H9 (cell line): ENCODE data around the gene WDR59. TPM values are rescaled to one million over a fixed set of nuclear protein-coding genes. Genes with fewer than 3 reads are reported as not detected.

ENCODE experiments used
- DNase-seq: peaks from one replicate; pipeline ENCODE4 v3.0.0-alpha.2; 2017
- H2AFZ ChIP-seq: one replicate; pipeline ENCODE4 v1.6.1; 2013; ENCODE audit warnings: mild to moderate bottlenecking, low read length, control low read depth, moderate library complexity
- H2AK5ac ChIP-seq: 2 replicates; pipeline ENCODE4 v1.6.1; 2013; ENCODE audit warnings: low read length, control low read depth, mixed read lengths; ENCODE audit not compliant: insufficient read length
- H2BK120ac ChIP-seq: one replicate; pipeline ENCODE4 v1.6.1; 2013; ENCODE audit warnings: low read depth, mild to moderate bottlenecking, low read length, control low read depth, inconsistent platforms; ENCODE audit not compliant: poor library complexity, severe bottlenecking
- H2BK12ac ChIP-seq: 2 replicates; pipeline ENCODE4 v1.6.1; 2013; ENCODE audit warnings: low read length, control low read depth, mixed read lengths, low read depth; ENCODE audit not compliant: insufficient read length
- H2BK15ac ChIP-seq: 2 replicates; pipeline ENCODE4 v1.6.1; 2013; ENCODE audit warnings: low read depth, low read length, control low read depth
- H2BK20ac ChIP-seq: one replicate; pipeline ENCODE4 v1.6.1; 2013; ENCODE audit warnings: low read depth, mild to moderate bottlenecking, low read length, control low read depth, inconsistent platforms; ENCODE audit not compliant: poor library complexity, severe bottlenecking
- H2BK5ac ChIP-seq: 2 replicates; pipeline ENCODE4 v1.6.1; 2013; ENCODE audit warnings: low read length, control low read depth, mixed read lengths; ENCODE audit not compliant: insufficient read length
- H3K14ac ChIP-seq: 2 replicates; pipeline ENCODE4 v1.6.1; 2013; ENCODE audit warnings: low read length, control low read depth; ENCODE audit not compliant: insufficient read depth
- H3K18ac ChIP-seq: 2 replicates; pipeline ENCODE4 v1.6.1; 2013; ENCODE audit warnings: low read depth, mild to moderate bottlenecking, mixed read lengths, low read length, control low read depth; ENCODE audit not compliant: insufficient read length
- H3K23ac ChIP-seq: 2 replicates; pipeline ENCODE4 v1.6.1; 2013; ENCODE audit warnings: low read length, control low read depth, mixed read lengths, low read depth; ENCODE audit not compliant: insufficient read length
- H3K23me2 ChIP-seq: 2 replicates; pipeline ENCODE4 v1.6.1; 2013; ENCODE audit warnings: low read depth, mild to moderate bottlenecking, mixed read lengths, low read length, control low read depth; ENCODE audit not compliant: insufficient read length, poor library complexity, severe bottlenecking
- H3K27ac ChIP-seq: 2 replicates; pipeline ENCODE4 v1.5.1; 2013; ENCODE audit warnings: low read length, control low read depth, mixed read lengths, low read depth; ENCODE audit not compliant: insufficient read length
- H3K27me3 ChIP-seq: 2 replicates; pipeline ENCODE4 v1.6.1; 2013; ENCODE audit warnings: low read length, control low read depth, inconsistent platforms; ENCODE audit not compliant: insufficient read depth
- H3K4ac ChIP-seq: 2 replicates; pipeline ENCODE4 v1.6.1; 2013; ENCODE audit warnings: low read depth, mild to moderate bottlenecking, control low read depth, inconsistent platforms, low read length, moderate library complexity
- H3K4me1 ChIP-seq: 2 replicates; pipeline ENCODE4 v1.6.1; 2013; ENCODE audit warnings: low read length, control low read depth, inconsistent platforms; ENCODE audit not compliant: insufficient read depth
- H3K4me2 ChIP-seq: 2 replicates; pipeline ENCODE4 v1.6.1; 2013; ENCODE audit warnings: low read length, control low read depth, mixed read lengths; ENCODE audit not compliant: insufficient read length, insufficient read depth
- H3K56ac ChIP-seq: 2 replicates; pipeline ENCODE4 v1.6.1; 2013; ENCODE audit warnings: low read depth, mild to moderate bottlenecking, mixed read lengths, low read length, control low read depth; ENCODE audit not compliant: insufficient read length
- H3K79me1 ChIP-seq: 2 replicates; pipeline ENCODE4 v1.6.1; 2013; ENCODE audit warnings: low read depth, mild to moderate bottlenecking, moderate library complexity, low read length, control low read depth, inconsistent platforms; ENCODE audit not compliant: insufficient read depth, poor library complexity, severe bottlenecking
- H3K79me2 ChIP-seq: 2 replicates; pipeline ENCODE4 v1.6.1; 2013; ENCODE audit warnings: low read length, control low read depth, inconsistent platforms; ENCODE audit not compliant: insufficient read depth
- H3K9ac ChIP-seq: 2 replicates; pipeline ENCODE4 v1.6.1; 2013; ENCODE audit warnings: low read length, control low read depth, mixed read lengths; ENCODE audit not compliant: insufficient read length; ENCODE audit errors: extremely low read depth
- H3K9me3 ChIP-seq: one replicate; pipeline ENCODE4 v1.6.1; 2013; ENCODE audit warnings: low read depth, low read length, inconsistent platforms; ENCODE audit not compliant: control insufficient read depth
- H3T11ph ChIP-seq: one replicate; pipeline ENCODE4 v1.6.1; 2013; ENCODE audit warnings: mild to moderate bottlenecking, low read length, control low read depth, inconsistent platforms
- H4K20me1 ChIP-seq: one replicate; pipeline ENCODE4 v1.6.1; 2013; ENCODE audit not compliant: control insufficient read depth, insufficient read length, insufficient read depth
- H4K5ac ChIP-seq: 2 replicates; pipeline ENCODE4 v1.6.1; 2013; ENCODE audit warnings: low read depth, mild to moderate bottlenecking, mixed read lengths, low read length, control low read depth; ENCODE audit not compliant: insufficient read length
- H4K8ac ChIP-seq: replicated peaks from 2 replicates; pipeline ENCODE4 v1.6.1; 2013; ENCODE audit warnings: low read length, control low read depth, mixed read lengths, low read depth; ENCODE audit not compliant: insufficient read length
- H4K91ac ChIP-seq: 2 replicates; pipeline ENCODE4 v1.6.1; 2013; ENCODE audit warnings: low read depth, mild to moderate bottlenecking, moderate library complexity, mixed read lengths, low read length, control low read depth; ENCODE audit not compliant: insufficient read length
- H3K27ac Mint-ChIP-seq, 3 experiments: 2 replicates in 2 of 3; 3 replicates in 1 of 3; pipeline ENCODE4 v1.8.0; 2020 to 2021; ENCODE audit warnings: mixed read lengths in 3 of 3, mild to moderate bottlenecking in 1 of 3, moderate library complexity in 1 of 3
- H3K27me3 Mint-ChIP-seq: 2 replicates; pipeline ENCODE4 v1.8.0; 2021; ENCODE audit warnings: low read depth, mild to moderate bottlenecking, moderate library complexity, mixed read lengths
- H3K36me3 Mint-ChIP-seq, 3 experiments: 2 replicates in 2 of 3; 3 replicates in 1 of 3; pipeline ENCODE4 v1.8.0; 2020 to 2021; ENCODE audit warnings: low read depth in 3 of 3, mixed read lengths in 3 of 3; ENCODE audit not compliant: insufficient read depth in 1 of 3
- H3K4me1 Mint-ChIP-seq, 2 experiments: 2 replicates each; pipeline ENCODE4 v1.8.0; 2020; ENCODE audit warnings: mixed read lengths in 2 of 2
- H3K4me3 Mint-ChIP-seq, 2 experiments: 2 replicates in 1 of 2; 3 replicates in 1 of 2; pipeline ENCODE4 v1.8.0; 2020 to 2021; ENCODE audit warnings: mild to moderate bottlenecking in 2 of 2, mixed read lengths in 2 of 2, moderate library complexity in 1 of 2
- H3K9me3 Mint-ChIP-seq, 2 experiments: 2 replicates in 1 of 2; 3 replicates in 1 of 2; pipeline ENCODE4 v1.8.0; 2020; ENCODE audit warnings: mild to moderate bottlenecking in 2 of 2, mixed read lengths in 2 of 2, moderate library complexity in 1 of 2
- WGBS: extraction: QIAGEN DNeasy Blood & Tissue Kit; methylation state at CpG from one replicate; pipeline ENCODE4 v1.1.7; 2013; ENCODE audit warnings: missing lambda C conversion rate, low lambda C conversion rate, mixed read lengths; ENCODE audit not compliant: insufficient read length; ENCODE audit errors: extremely low coverage; 5-methylcytosine and 5-hydroxymethylcytosine counted together
- total RNA-seq: library from RNA; stranded (reverse); gene quantifications from 2 replicates; pipeline ENCODE4 v1.2.1, GENCODE V29; 2021
- TF ChIP-seq, protein P1 (sequence below): fragments of 200-600 bp; sonication (generic); conservative IDR thresholded peaks from 3 replicates; pipeline ENCODE4 v1.8.0; 2021; ENCODE audit warnings: antibody characterized with exemption, mild to moderate bottlenecking

Gene WDR59
- total RNA-seq, 1 experiment from 2014 or later, result 97.5 TPM

DNA sequence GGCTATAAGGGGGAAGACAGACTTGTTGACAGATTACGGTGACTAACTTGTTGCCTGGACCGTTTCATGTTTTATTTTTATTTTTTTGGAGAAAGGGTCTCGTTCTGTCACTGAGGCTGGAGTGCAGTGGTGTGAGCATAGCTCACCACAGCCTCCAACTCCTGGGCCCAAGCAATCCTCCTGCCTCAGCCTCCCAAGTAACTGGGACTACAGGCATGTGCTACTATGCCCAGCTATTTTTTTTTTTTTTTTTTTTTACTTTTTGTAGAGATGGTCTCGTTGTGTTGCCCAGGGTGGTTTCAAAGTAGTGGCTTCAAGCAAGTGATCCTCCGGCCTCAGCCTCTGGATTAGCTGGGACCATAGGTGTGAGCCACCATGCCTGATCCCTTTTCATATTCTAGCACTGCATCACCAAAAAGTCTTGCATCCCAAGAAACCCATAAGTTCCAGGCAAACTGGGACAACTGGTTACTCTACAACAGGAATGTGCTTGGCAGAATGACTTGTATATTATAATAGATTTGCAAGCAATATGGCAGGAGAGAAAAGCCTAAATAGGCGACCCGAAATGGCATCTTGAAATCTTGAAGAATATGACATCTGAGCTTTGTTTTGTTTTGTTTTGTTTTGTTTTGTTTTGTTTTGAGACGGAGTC lies 2.2 kb upstream of the WDR59 start:
- H4K20me1 ChIP-seq, result no peaks in the 10 kb centered on the region
- Mint-ChIP-seq H3K4me1 (peaks cover 16 to 19% of the 10 kb centered on the region in 2 experiments), H3K36me3 (peaks cover 0 to 3% (median 2%) of the 10 kb centered on the region in 3 experiments; a peak in 4 of 7 replicates), H3K4me3 (no peak overlapping the region), H3K27ac (no peak overlapping the region), H3K9me3 (no peaks in the 10 kb centered on the region; a peak in 1 of 5 replicates), H3K27me3 (no peaks in the 10 kb centered on the region; the same call in 1 of the 2 replicates)
- H3K14ac ChIP-seq, result no peak overlapping the region
- no peak overlapping the region for H3K9ac ChIP-seq
- no peak overlapping the region for H2AK5ac ChIP-seq
- H3K79me1 ChIP-seq, result no peaks in the 10 kb centered on the region
- no peaks in the 10 kb centered on the region for H3K27me3 ChIP-seq
- H2BK12ac ChIP-seq, result no peak overlapping the region
- H3K4me2 ChIP-seq, result no peak overlapping the region
- no peak overlapping the region for H2BK20ac ChIP-seq
- H3K18ac ChIP-seq, result no peak overlapping the region
- no peaks in the 10 kb centered on the region for H3K4me1 ChIP-seq
- H2BK120ac ChIP-seq, result no peak overlapping the region
- no peaks in the 10 kb centered on the region for H3K9me3 ChIP-seq
- H4K5ac ChIP-seq, result no peak overlapping the region
- H3K4ac ChIP-seq, result no peak overlapping the region
- peaks cover 5% of the 10 kb centered on the region for H3K23me2 ChIP-seq
- no peak overlapping the region for H3T11ph ChIP-seq
- no CpG with 5 or more reads among the region's 8 CpGs for WGBS
- no peaks in the 10 kb centered on the region for H3K79me2 ChIP-seq
- no peak overlapping the region for H4K8ac ChIP-seq
- no peak overlapping the region for H2AFZ ChIP-seq
- DNase-seq, result no peak
- no peak overlapping the region for H2BK5ac ChIP-seq
- H3K27ac ChIP-seq, result no peak overlapping the region
- no peak overlapping the region for H2BK15ac ChIP-seq
- H3K56ac ChIP-seq, result no peak overlapping the region
- no peak overlapping the region for H4K91ac ChIP-seq
- H3K23ac ChIP-seq, result no peak overlapping the region
- TF ChIP-seq, protein P1, sequence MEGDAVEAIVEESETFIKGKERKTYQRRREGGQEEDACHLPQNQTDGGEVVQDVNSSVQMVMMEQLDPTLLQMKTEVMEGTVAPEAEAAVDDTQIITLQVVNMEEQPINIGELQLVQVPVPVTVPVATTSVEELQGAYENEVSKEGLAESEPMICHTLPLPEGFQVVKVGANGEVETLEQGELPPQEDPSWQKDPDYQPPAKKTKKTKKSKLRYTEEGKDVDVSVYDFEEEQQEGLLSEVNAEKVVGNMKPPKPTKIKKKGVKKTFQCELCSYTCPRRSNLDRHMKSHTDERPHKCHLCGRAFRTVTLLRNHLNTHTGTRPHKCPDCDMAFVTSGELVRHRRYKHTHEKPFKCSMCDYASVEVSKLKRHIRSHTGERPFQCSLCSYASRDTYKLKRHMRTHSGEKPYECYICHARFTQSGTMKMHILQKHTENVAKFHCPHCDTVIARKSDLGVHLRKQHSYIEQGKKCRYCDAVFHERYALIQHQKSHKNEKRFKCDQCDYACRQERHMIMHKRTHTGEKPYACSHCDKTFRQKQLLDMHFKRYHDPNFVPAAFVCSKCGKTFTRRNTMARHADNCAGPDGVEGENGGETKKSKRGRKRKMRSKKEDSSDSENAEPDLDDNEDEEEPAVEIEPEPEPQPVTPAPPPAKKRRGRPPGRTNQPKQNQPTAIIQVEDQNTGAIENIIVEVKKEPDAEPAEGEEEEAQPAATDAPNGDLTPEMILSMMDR, result no peak
